Astrocyte (in vitro differentiated cells and primary cell): ENCODE data around the gene PBXIP1. TPM values are rescaled to one million over a fixed set of nuclear protein-coding genes. Genes with fewer than 3 reads are reported as not detected.

Source experiments
- DNase-seq: peaks from one replicate; pipeline ENCODE4 v3.0.0-alpha.2; 2010; ENCODE audit warnings: low read depth
- FAIRE-seq: peaks from 2 replicates; lab custom pipeline; 2011; peaks lifted over from hg19 to GRCh38; lab: Jason Lieb, UNC
- H2AFZ ChIP-seq: 2 replicates; pipeline ENCODE4 v1.6.0; 2012; ENCODE audit warnings: low read depth, low read length, inconsistent platforms
- H3K27ac ChIP-seq: 2 replicates; pipeline ENCODE4 v1.5.1; 2011; ENCODE audit warnings: low read depth, low read length, inconsistent platforms
- H3K27me3 ChIP-seq: 2 replicates; pipeline ENCODE4 v1.6.0; 2011; ENCODE audit warnings: low read length, inconsistent platforms; ENCODE audit not compliant: insufficient read depth
- H3K36me3 ChIP-seq: 2 replicates; pipeline ENCODE4 v1.5.1; 2011; ENCODE audit warnings: low read length, inconsistent platforms; ENCODE audit not compliant: insufficient read depth
- H3K4me1 ChIP-seq: 2 replicates; pipeline ENCODE4 v1.5.1; 2011; ENCODE audit warnings: low read length, inconsistent platforms; ENCODE audit not compliant: insufficient read depth
- H3K4me2 ChIP-seq: 2 replicates; pipeline ENCODE4 v1.6.0; 2012; ENCODE audit warnings: low read length, inconsistent platforms
- H3K4me3 ChIP-seq: 2 replicates; pipeline ENCODE4 v1.5.1; 2011; ENCODE audit warnings: low read depth, mild to moderate bottlenecking, low read length, inconsistent platforms; ENCODE audit not compliant: insufficient read depth
- H3K79me2 ChIP-seq: 2 replicates; pipeline ENCODE4 v1.6.0; 2012; ENCODE audit warnings: mild to moderate bottlenecking, low read length, inconsistent platforms; ENCODE audit not compliant: insufficient read depth
- H3K9ac ChIP-seq: 2 replicates; pipeline ENCODE4 v1.6.0; 2012; ENCODE audit warnings: mild to moderate bottlenecking, low read length, inconsistent platforms
- H3K9me3 ChIP-seq: 2 replicates; pipeline ENCODE4 v1.5.1; 2012; ENCODE audit warnings: low read depth, mild to moderate bottlenecking, low read length, inconsistent platforms; ENCODE audit not compliant: insufficient read depth
- H4K20me1 ChIP-seq: 2 replicates; pipeline ENCODE4 v1.6.0; 2012; ENCODE audit warnings: low read length, inconsistent platforms; ENCODE audit not compliant: insufficient read depth
- H3K27ac Mint-ChIP-seq: one replicate; pipeline ENCODE4 v1.8.0; 2021; ENCODE audit warnings: mild to moderate bottlenecking, mixed read lengths; ENCODE audit not compliant: unreplicated experiment
- H3K27me3 Mint-ChIP-seq: one replicate; pipeline ENCODE4 v1.8.0; 2021; ENCODE audit warnings: low read depth, mixed read lengths; ENCODE audit not compliant: unreplicated experiment
- H3K36me3 Mint-ChIP-seq: one replicate; pipeline ENCODE4 v1.8.0; 2021; ENCODE audit warnings: low read depth, mixed read lengths; ENCODE audit not compliant: unreplicated experiment
- H3K4me1 Mint-ChIP-seq: one replicate; pipeline ENCODE4 v1.8.0; 2021; ENCODE audit warnings: low read depth, mixed read lengths; ENCODE audit not compliant: unreplicated experiment
- H3K4me3 Mint-ChIP-seq: one replicate; pipeline ENCODE4 v1.8.0; 2021; ENCODE audit warnings: mild to moderate bottlenecking, moderate library complexity, mixed read lengths; ENCODE audit not compliant: unreplicated experiment
- H3K9me3 Mint-ChIP-seq: one replicate; pipeline ENCODE4 v1.8.0; 2021; ENCODE audit warnings: mild to moderate bottlenecking, mixed read lengths; ENCODE audit not compliant: unreplicated experiment
- CTCF ChIP-seq: IDR thresholded peaks from 2 replicates; pipeline ENCODE4 v1.5.1; 2011; ENCODE audit warnings: low read depth, mild to moderate bottlenecking, inconsistent platforms, low read length, moderate library complexity; ENCODE audit not compliant: insufficient read depth
- EZH2 ChIP-seq: IDR thresholded peaks from 2 replicates; pipeline ENCODE4 v1.6.1; 2012; ENCODE audit warnings: mild to moderate bottlenecking, low read length, inconsistent platforms; ENCODE audit not compliant: insufficient read depth
- total RNA-seq: library from RNA; stranded (reverse); gene quantifications from 2 replicates; pipeline ENCODE4 v1.2.1, GENCODE V29; 2021

The PBXIP1 gene
- total RNA-seq, 1 donor from 2014 or later, result 89.2 TPM

- Histone ChIP-seq H3K9me3 (no peaks in the 10 kb centered on the region), H3K79me2 (peaks cover 25% of the 10 kb centered on the region), H3K9ac (peak overlapping the region; percentile 86), H3K4me2 (peak overlapping the region; percentile 96), H4K20me1 (peaks cover 39% of the 10 kb centered on the region), H3K4me3 (no peak overlapping the region), H3K36me3 (peaks cover 4% of the 10 kb centered on the region), H3K27me3 (no peaks in the 10 kb centered on the region), H3K4me1 (peaks cover 26% of the 10 kb centered on the region), H2AFZ (no peak overlapping the region), H3K27ac (peak overlapping the region; percentile 25)
- H3K4me3 Mint-ChIP-seq, result peak overlapping the region; percentile 95
- H3K27ac Mint-ChIP-seq, result peak overlapping the region; percentile 98
- H3K27me3 Mint-ChIP-seq, result no peaks in the 10 kb centered on the region
- no peak for TF ChIP-seq CTCF
- TF ChIP-seq EZH2, result no peak
- no peaks in the 10 kb centered on the region for H3K9me3 Mint-ChIP-seq
- no peak for FAIRE-seq
- DNase-seq, result no peak
- H3K36me3 Mint-ChIP-seq, result peaks cover 15% of the 10 kb centered on the region
- H3K4me1 Mint-ChIP-seq, result peaks cover 30% of the 10 kb centered on the region
These were observed 1.4 kb downstream of the PBXIP1 start for GRCh38 chr1:154954541-154954940.

DNA sequence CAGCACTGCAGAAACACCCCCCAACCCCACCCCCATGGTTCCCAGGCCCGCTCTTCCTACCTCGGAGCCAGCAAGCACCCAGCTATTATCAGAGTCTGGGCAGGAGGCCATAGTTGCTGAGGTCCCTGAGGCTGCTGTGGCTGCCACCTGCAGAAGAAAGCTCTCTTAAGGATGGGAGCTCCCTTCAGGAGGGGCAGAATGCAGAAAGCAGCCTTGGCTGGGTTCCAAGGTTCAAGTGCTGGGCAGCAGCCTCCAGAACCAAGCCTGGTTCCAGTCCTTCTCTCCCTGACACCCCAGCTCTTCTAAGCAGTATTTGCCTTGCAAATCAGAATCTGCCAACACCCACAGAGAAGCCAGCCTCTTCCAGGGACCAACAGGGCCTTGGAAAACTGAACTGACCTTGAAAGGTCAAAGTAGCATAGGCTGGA lies 2.3 kb downstream of the PBXIP1 start:
- Histone ChIP-seq H3K36me3 (peaks cover 4% of the 10 kb centered on the region), H3K9ac (no peak overlapping the region), H4K20me1 (peaks cover 42% of the 10 kb centered on the region), H3K4me1 (peaks cover 26% of the 10 kb centered on the region), H3K27ac (no peak overlapping the region), H3K27me3 (no peaks in the 10 kb centered on the region), H3K9me3 (no peaks in the 10 kb centered on the region), H2AFZ (no peak overlapping the region), H3K79me2 (peaks cover 22% of the 10 kb centered on the region), H3K4me3 (no peak overlapping the region), H3K4me2 (no peak overlapping the region)
- DNase-seq, result no peak
- Mint-ChIP-seq H3K4me3 (peak overlapping the region; percentile 45), H3K27me3 (no peaks in the 10 kb centered on the region), H3K4me1 (peaks cover 30% of the 10 kb centered on the region), H3K27ac (no peak overlapping the region), H3K9me3 (no peaks in the 10 kb centered on the region), H3K36me3 (peaks cover 16% of the 10 kb centered on the region)
- TF ChIP-seq CTCF (no peak), EZH2 (no peak)
- no peak for FAIRE-seq

GRCh38 chr1:154952664-154953063 lies 3.2 kb downstream of the PBXIP1 start:
- TF ChIP-seq EZH2 (no peak), CTCF (no peak)
- Histone ChIP-seq H2AFZ (no peak overlapping the region), H3K9me3 (no peaks in the 10 kb centered on the region), H3K36me3 (peaks cover 4% of the 10 kb centered on the region), H3K4me1 (peaks cover 26% of the 10 kb centered on the region), H3K9ac (no peak overlapping the region), H4K20me1 (peaks cover 44% of the 10 kb centered on the region), H3K4me3 (no peak overlapping the region), H3K4me2 (no peak overlapping the region), H3K27ac (no peak overlapping the region), H3K79me2 (peaks cover 22% of the 10 kb centered on the region), H3K27me3 (no peaks in the 10 kb centered on the region)
- H3K36me3 Mint-ChIP-seq, result peaks cover 14% of the 10 kb centered on the region
- peak overlapping the region; percentile 22 for H3K4me3 Mint-ChIP-seq
- H3K27me3 Mint-ChIP-seq, result no peaks in the 10 kb centered on the region
- FAIRE-seq, result no peak
- H3K4me1 Mint-ChIP-seq, result peaks cover 30% of the 10 kb centered on the region
- no peak overlapping the region for H3K27ac Mint-ChIP-seq
- no peak for DNase-seq
- H3K9me3 Mint-ChIP-seq, result no peaks in the 10 kb centered on the region
